H1 (cell line): ENCODE results near the gene FAU. TPM values are rescaled to one million over a fixed set of nuclear protein-coding genes. Genes with fewer than 3 reads are reported as not detected.
A peak's percentile ranks its signal among the peaks of the same experiment; 100 is the strongest.

Experiments used
- CTCF ChIA-PET: fragments of 300-600 bp; sonication (Branson Sonifier 250); formaldehyde crosslinking; loops from one replicate; lab custom pipeline; 2021; ENCODE audit not compliant: partially characterized antibody; lab: Charles Lee
- POLR2A ChIA-PET: fragments of 300-600 bp; sonication (Branson Sonifier 250); formaldehyde crosslinking; loops from one replicate; lab custom pipeline; 2021; ENCODE audit warnings: inconsistent platforms; ENCODE audit not compliant: partially characterized antibody; lab: Charles Lee
- DNase-seq, 2 experiments: peaks; one replicate each; pipeline versions ENCODE4 v3.0.0 to v3.0.0-alpha.2; 2010 to 2022; ENCODE audit warnings: low spot score in 2 of 2, low read depth in 1 of 2, mixed read lengths in 1 of 2
- FAIRE-seq: peaks from 2 replicates; lab custom pipeline; 2011; peaks lifted over from hg19 to GRCh38; lab: Jason Lieb, UNC
- H2AFZ ChIP-seq: 2 replicates; pipeline ENCODE4 v1.8.1; 2012; ENCODE audit warnings: low read length, inconsistent platforms
- H2AK5ac ChIP-seq: 2 replicates; pipeline ENCODE4 v1.6.1; 2013; ENCODE audit warnings: low read depth, low read length
- H2BK120ac ChIP-seq: replicated peaks from 2 replicates; pipeline ENCODE3; 2013; ENCODE audit warnings: low read depth, low read length, inconsistent platforms
- H2BK12ac ChIP-seq: 2 replicates; pipeline ENCODE4 v1.6.1; 2013; ENCODE audit warnings: low read depth, low read length
- H2BK15ac ChIP-seq: 2 replicates; pipeline ENCODE4 v1.6.1; 2013; ENCODE audit warnings: low read length
- H2BK20ac ChIP-seq: 2 replicates; pipeline ENCODE4 v1.6.1; 2013; ENCODE audit warnings: low read length
- H2BK5ac ChIP-seq: 2 replicates; pipeline ENCODE4 v1.6.1; 2013; ENCODE audit warnings: low read depth, low read length
- H3K14ac ChIP-seq: 2 replicates; pipeline ENCODE4 v1.6.1; 2013; ENCODE audit warnings: inconsistent platforms; ENCODE audit not compliant: insufficient read length
- H3K18ac ChIP-seq: 2 replicates; pipeline ENCODE4 v1.6.1; 2013; ENCODE audit warnings: low read length; ENCODE audit errors: extremely low read depth
- H3K23ac ChIP-seq: 2 replicates; pipeline ENCODE4 v1.6.1; 2013; ENCODE audit warnings: inconsistent platforms; ENCODE audit not compliant: insufficient read length
- H3K23me2 ChIP-seq: 2 replicates; pipeline ENCODE4 v1.6.1; 2013; ENCODE audit warnings: low read depth, low read length
- H3K27ac ChIP-seq: 2 replicates; pipeline ENCODE4 v1.6.1; 2011; ENCODE audit warnings: low read depth, low read length, inconsistent platforms
- H3K27me3 ChIP-seq, 4 experiments: replicated peaks in 1 of 4; 1 replicate in 1 of 4; 2 replicates in 3 of 4; pipeline versions ENCODE4 v1.6.1 to v1.8.1; 2011 to 2013; ENCODE audit warnings: low read length in 3 of 4, mild to moderate bottlenecking in 3 of 4, inconsistent platforms in 2 of 4, mixed read lengths in 2 of 4, moderate library complexity in 1 of 4; ENCODE audit not compliant: control insufficient read depth in 3 of 4, insufficient read depth in 3 of 4; ENCODE audit errors: extremely low read depth in 1 of 4
- H3K36me3 ChIP-seq, 4 experiments: 2 replicates each; pipeline versions ENCODE4 v1.6.1 to v1.8.1; 2011 to 2013; ENCODE audit warnings: mild to moderate bottlenecking in 4 of 4, low read length in 3 of 4, moderate library complexity in 2 of 4, control low read depth in 1 of 4, inconsistent platforms in 1 of 4; ENCODE audit not compliant: insufficient read depth in 4 of 4, control insufficient read depth in 2 of 4
- H3K4ac ChIP-seq: replicated peaks from 2 replicates; pipeline ENCODE3; 2013; ENCODE audit warnings: low read length, low read depth, mixed read lengths, inconsistent platforms; ENCODE audit not compliant: insufficient read length
- H3K4me1 ChIP-seq, 4 experiments: replicated peaks in 1 of 4; 1 replicate in 1 of 4; 2 replicates in 3 of 4; pipeline versions ENCODE4 v1.6.1 to v1.8.1; 2011 to 2013; ENCODE audit warnings: low read length in 3 of 4, inconsistent platforms in 2 of 4, mixed read lengths in 1 of 4; ENCODE audit not compliant: insufficient read depth in 4 of 4, control insufficient read depth in 3 of 4
- H3K4me2 ChIP-seq, 2 experiments: 2 replicates each; pipeline versions ENCODE4 v1.6.1 to v1.8.1; 2011 to 2013; ENCODE audit warnings: low read depth in 2 of 2, low read length in 2 of 2, control low read depth in 1 of 2, inconsistent platforms in 1 of 2, mild to moderate bottlenecking in 1 of 2; ENCODE audit not compliant: insufficient read depth in 1 of 2
- H3K4me3 ChIP-seq, 4 experiments: fragments of 200-600, 300-600 bp in 1 of 4; sonication (generic), shearing (Covaris generic), sonication (Bioruptor Twin) in 1 of 4; 2 replicates each; pipeline versions ENCODE4 v1.5.1 to v1.8.1; 2011 to 2016; ENCODE audit warnings: low read length in 4 of 4, low read depth in 3 of 4, control low read depth in 2 of 4, inconsistent platforms in 2 of 4, mild to moderate bottlenecking in 2 of 4, mixed read lengths in 1 of 4, moderate library complexity in 1 of 4; ENCODE audit not compliant: insufficient read depth in 2 of 4; ENCODE audit errors: extremely low read depth in 1 of 4
- H3K56ac ChIP-seq: replicated peaks from 2 replicates; pipeline ENCODE3; 2013; ENCODE audit warnings: low read depth, mild to moderate bottlenecking, mixed read lengths, low read length, inconsistent platforms; ENCODE audit not compliant: insufficient read length
- H3K79me1 ChIP-seq: 2 replicates; pipeline ENCODE4 v1.6.1; 2013; ENCODE audit warnings: low read depth, low read length, control low read depth
- H3K79me2 ChIP-seq, 2 experiments: 2 replicates each; pipeline versions ENCODE4 v1.6.1 to v1.8.1; 2012 to 2013; ENCODE audit warnings: low read length in 2 of 2, mild to moderate bottlenecking in 2 of 2, inconsistent platforms in 1 of 2; ENCODE audit not compliant: insufficient read depth in 2 of 2, control insufficient read depth in 1 of 2
- H3K9ac ChIP-seq, 4 experiments: replicated peaks in 1 of 4; 1 replicate in 1 of 4; 2 replicates in 3 of 4; pipeline versions ENCODE4 v1.6.1 to v1.8.1; 2011 to 2013; ENCODE audit warnings: low read depth in 3 of 4, low read length in 3 of 4, control low read depth in 2 of 4, mild to moderate bottlenecking in 2 of 4, moderate library complexity in 2 of 4, inconsistent platforms in 1 of 4; ENCODE audit errors: extremely low read depth in 1 of 4
- H3K9me3 ChIP-seq, 2 experiments: 2 replicates each; pipeline versions ENCODE4 v1.6.1 to v1.8.1; 2012 to 2013; ENCODE audit warnings: mild to moderate bottlenecking in 2 of 2, moderate library complexity in 2 of 2, control low read depth in 1 of 2, inconsistent platforms in 1 of 2, low read depth in 1 of 2, low read length in 1 of 2, mixed read lengths in 1 of 2; ENCODE audit not compliant: insufficient read depth in 2 of 2
- H4K20me1 ChIP-seq, 2 experiments: replicated peaks in 1 of 2; 2 replicates each; pipeline versions ENCODE3 to v1.8.1; 2011 to 2013; ENCODE audit warnings: inconsistent platforms in 2 of 2, low read length in 2 of 2, mild to moderate bottlenecking in 1 of 2; ENCODE audit not compliant: insufficient read depth in 2 of 2, control insufficient read depth in 1 of 2
- H4K5ac ChIP-seq: 2 replicates; pipeline ENCODE4 v1.6.1; 2013; ENCODE audit warnings: low read length, low read depth, mixed read lengths, inconsistent platforms; ENCODE audit not compliant: insufficient read length
- H4K8ac ChIP-seq: 2 replicates; pipeline ENCODE4 v1.8.0; 2013; ENCODE audit warnings: mild to moderate bottlenecking, moderate library complexity, low read length, inconsistent platforms; ENCODE audit not compliant: insufficient read depth; ENCODE audit errors: extremely low read depth
- H4K91ac ChIP-seq: replicated peaks from 2 replicates; pipeline ENCODE3; 2013; ENCODE audit warnings: low read length, mixed read lengths, inconsistent platforms; ENCODE audit not compliant: insufficient read length
- ASH2L ChIP-seq: fragments of 200-600, 300-600 bp; sonication (generic); IDR thresholded peaks from one replicate; pipeline ENCODE4 v1.7.1; 2017; ENCODE audit warnings: low read length
- KDM5A ChIP-seq: fragments of 200-600 bp; IDR thresholded peaks from 2 replicates; pipeline ENCODE4 v1.7.1; 2012; ENCODE audit warnings: mild to moderate bottlenecking, low read length, inconsistent platforms, mixed read lengths
- POLR2AphosphoS5 ChIP-seq: IDR thresholded peaks from 2 replicates; pipeline ENCODE4 v1.6.1; 2011; ENCODE audit warnings: low read depth, low read length
- RNF2 ChIP-seq: fragments of 200-900, 300-1000 bp; sonication (generic); IDR thresholded peaks from 2 replicates; pipeline ENCODE4 v1.7.1; 2016; ENCODE audit warnings: borderline replicate concordance, low read depth, mild to moderate bottlenecking, antibody characterized with exemption, low read length; ENCODE audit not compliant: poor library complexity, severe bottlenecking; ENCODE audit errors: missing control alignments
- SUZ12 ChIP-seq: fragments of 200-600 bp; sonication (generic); IDR thresholded peaks from 2 replicates; pipeline ENCODE4 v1.6.1; 2012; ENCODE audit warnings: mild to moderate bottlenecking, inconsistent platforms, low read length, moderate library complexity, mixed read lengths
- USF2 ChIP-seq: IDR thresholded peaks from 2 replicates; pipeline ENCODE4 v1.6.1; 2011; ENCODE audit warnings: low read length, improper control_type of control experiment
- WGBS, 2 experiments: shearing (Covaris generic) in 1 of 2; methylation state at CpG; one replicate each; pipeline versions ENCODE4 v1.1.6 to v1.1.7; 2013 to 2015; ENCODE audit warnings: low lambda C conversion rate in 2 of 2, mixed read lengths in 2 of 2, inconsistent platforms in 1 of 2, low coverage in 1 of 2, missing lambda C conversion rate in 1 of 2; ENCODE audit not compliant: insufficient replicate concordance in 2 of 2, insufficient coverage in 1 of 2, insufficient read length in 1 of 2; ENCODE audit errors: extremely low coverage in 1 of 2, missing lambda C conversion rate in 1 of 2; 5-methylcytosine and 5-hydroxymethylcytosine counted together
- polyA plus RNA-seq, 7 experiments: library from polyadenylated mRNA; depleted of rRNA in 3 of 7; stranded (reverse) in 5 of 7; unstranded in 2 of 7; fragments of >200 nt in 5 of 7; fragments of 200-250 nt in 2 of 7; gene quantifications; 1 replicate in 5 of 7; 2 replicates in 1 of 7; 4 replicates in 1 of 7; pipeline versions ENCODE4 v1.2.1 to v1.2.3, GENCODE V29; 2011 to 2013; ENCODE audit warnings: missing spikeins in 2 of 7, mixed read lengths in 2 of 7
- total RNA-seq: library from RNA; stranded (reverse); fragmentation: NEBNext Ultra II Directional; extraction: Animal tissue kit (Norgen Biotek cat#: 25700); gene quantifications from 2 replicates; pipeline ENCODE4 v1.2.1, GENCODE V29; 2021
- TF ChIP-seq, protein P1 (sequence below): IDR thresholded peaks from 2 replicates; pipeline ENCODE4 v1.6.1; 2012; ENCODE audit warnings: inconsistent platforms
- TF ChIP-seq, protein P2 (sequence below): IDR thresholded peaks from 2 replicates; pipeline ENCODE4 v1.6.1; 2012; ENCODE audit warnings: inconsistent platforms

Gene FAU
- total and polyA plus RNA-seq, 2 of the 8 experiments (the other 6 are each of a cell fraction or from before 2014, with no cell fraction given), result 826 to 896 TPM

GRCh38 chr11:65116370-65117205 is 5.3 kb downstream of the FAU start:
- Histone ChIP-seq H3K79me2 (peaks cover 6 to 23% of the 10 kb centered on the region in 2 experiments), H2BK12ac (no peak overlapping the region), H2BK5ac (peak overlapping the region; percentile 84), H4K91ac (peak overlapping the region; percentile 34), H3K56ac (peak overlapping the region; percentile 42), H3K14ac (no peak overlapping the region), H3K9ac (peak overlapping the region; percentile 79 to 82 (median 80)), H2AFZ (no peak overlapping the region), H3K27me3 (no peaks in the 10 kb centered on the region), H3K18ac (no peak overlapping the region; the same call in 1 of the 2 replicates), H4K20me1 (peaks cover 4 to 6% of the 10 kb centered on the region in 2 experiments), H4K5ac (peak overlapping the region; percentile 11), H2BK20ac (no peak overlapping the region), H3K9me3 (no peaks in the 10 kb centered on the region), H2BK120ac (no peak overlapping the region), H3K4ac (peak overlapping the region; percentile 13), H3K4me3 (peak overlapping the region; percentile 61 to 83 (median 72)), H3K36me3 (peaks cover 11 to 35% (median 18%) of the 10 kb centered on the region in 4 experiments), H3K23ac (no peak overlapping the region), H3K4me2 (peak overlapping the region; percentile 80 to 94), H2AK5ac (no peak overlapping the region; the same call in 1 of the 2 replicates), H4K8ac (peak overlapping the region; percentile 96), H2BK15ac (no peak overlapping the region), H3K79me1 (peaks cover 10% of the 10 kb centered on the region), H3K4me1 (peaks cover 2 to 22% (median 13%) of the 10 kb centered on the region in 4 experiments), H3K23me2 (peaks cover 20% of the 10 kb centered on the region; the same call in 1 of the 2 replicates), H3K27ac (peak overlapping the region; percentile 78)
- DNase-seq (peak in 1 of 2 experiments; percentile 66), FAIRE-seq (no peak)
- TF ChIP-seq, protein P1, sequence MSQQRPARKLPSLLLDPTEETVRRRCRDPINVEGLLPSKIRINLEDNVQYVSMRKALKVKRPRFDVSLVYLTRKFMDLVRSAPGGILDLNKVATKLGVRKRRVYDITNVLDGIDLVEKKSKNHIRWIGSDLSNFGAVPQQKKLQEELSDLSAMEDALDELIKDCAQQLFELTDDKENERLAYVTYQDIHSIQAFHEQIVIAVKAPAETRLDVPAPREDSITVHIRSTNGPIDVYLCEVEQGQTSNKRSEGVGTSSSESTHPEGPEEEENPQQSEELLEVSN, result peak; percentile 96
- no peak for TF ChIP-seq SUZ12
- TF ChIP-seq RNF2, result peak; percentile 56
- TF ChIP-seq, protein P2, sequence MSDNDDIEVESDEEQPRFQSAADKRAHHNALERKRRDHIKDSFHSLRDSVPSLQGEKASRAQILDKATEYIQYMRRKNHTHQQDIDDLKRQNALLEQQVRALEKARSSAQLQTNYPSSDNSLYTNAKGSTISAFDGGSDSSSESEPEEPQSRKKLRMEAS, result peak; percentile 98
- TF ChIP-seq USF2, result 0 out of 2 replicates have a peak, but pooled peaks have one; percentile 3
- TF ChIP-seq KDM5A, result no peak
- TF ChIP-seq POLR2AphosphoS5, result peak; percentile 74
- TF ChIP-seq ASH2L, result peak; percentile 40
- WGBS, 2 experiments, result 29% methylated on average over 64 of the region's 68 CpGs; no CpG with 5 or more reads in 1 of the 2 experiments
- POLR2A ChIA-PET, result interaction anchor here (0.5 to 17.4 kb wide), 28 partner anchors 9 to 740 kb away, joined by 3 to 305 read pairs (median 5); partner anchors contain the start of genes ARL2, CAPN1, CDCA5 and MEN1
- CTCF ChIA-PET, result interaction anchor here (0.7 to 2.2 kb wide), 9 partner anchors 8 to 270 kb away, joined by 3 to 12 read pairs (median 3); no protein-coding TSS in a partner anchor
